H1 (cell line): ENCODE measurements around the gene FSTL4.

ENCODE experiments used
- BRCA1 ChIP-seq: IDR thresholded peaks from 2 replicates; pipeline ENCODE4 v1.6.1; 2012; ENCODE audit warnings: low read depth, low read length, improper control_type of control experiment
- EP300 ChIP-seq, 2 experiments: IDR thresholded peaks; 1 replicate in 1 of 2; 2 replicates in 1 of 2; pipeline ENCODE4 v1.6.1; 2011 to 2012; ENCODE audit warnings: low read depth in 2 of 2, low read length in 2 of 2, mild to moderate bottlenecking in 2 of 2, borderline replicate concordance in 1 of 2, inconsistent platforms in 1 of 2, moderate library complexity in 1 of 2
- JUN ChIP-seq: IDR thresholded peaks from 2 replicates; pipeline ENCODE4 v1.6.1; 2011; ENCODE audit warnings: low read depth, mild to moderate bottlenecking, improper control_type of control experiment, low read length
- POLR2A ChIP-seq, 2 experiments: IDR thresholded peaks; 1 replicate in 1 of 2; 2 replicates in 1 of 2; pipeline ENCODE4 v1.6.1; 2011; ENCODE audit warnings: low read depth in 2 of 2, low read length in 2 of 2, mild to moderate bottlenecking in 2 of 2; ENCODE audit errors: control extremely low read depth in 1 of 2
- POU5F1 ChIP-seq: IDR thresholded peaks from 2 replicates; pipeline ENCODE4 v1.6.1; 2011; ENCODE audit warnings: low read depth, mild to moderate bottlenecking, low read length, moderate library complexity
- RAD21 ChIP-seq, 2 experiments: IDR thresholded peaks in 1 of 2; conservative IDR thresholded peaks in 1 of 2; 2 replicates each; pipeline ENCODE4 v1.6.1; 2011; ENCODE audit warnings: low read depth in 2 of 2, low read length in 2 of 2, improper control_type of control experiment in 1 of 2, inconsistent platforms in 1 of 2, mild to moderate bottlenecking in 1 of 2, moderate library complexity in 1 of 2
- RFX5 ChIP-seq: IDR thresholded peaks from 2 replicates; pipeline ENCODE4 v1.6.1; 2011; ENCODE audit warnings: low read depth, low read length, improper control_type of control experiment, borderline replicate concordance
- TF ChIP-seq, protein P1 (sequence below), 3 experiments: IDR thresholded peaks; 1 replicate in 2 of 3; 2 replicates in 1 of 3; pipeline versions ENCODE4 v1.5.1 to v1.6.1; 2011; ENCODE audit warnings: low read length in 3 of 3, mild to moderate bottlenecking in 3 of 3, inconsistent platforms in 2 of 3, low read depth in 1 of 3, moderate library complexity in 1 of 3; ENCODE audit not compliant: insufficient read depth in 1 of 3; ENCODE audit errors: control extremely low read depth in 1 of 3

DNA sequence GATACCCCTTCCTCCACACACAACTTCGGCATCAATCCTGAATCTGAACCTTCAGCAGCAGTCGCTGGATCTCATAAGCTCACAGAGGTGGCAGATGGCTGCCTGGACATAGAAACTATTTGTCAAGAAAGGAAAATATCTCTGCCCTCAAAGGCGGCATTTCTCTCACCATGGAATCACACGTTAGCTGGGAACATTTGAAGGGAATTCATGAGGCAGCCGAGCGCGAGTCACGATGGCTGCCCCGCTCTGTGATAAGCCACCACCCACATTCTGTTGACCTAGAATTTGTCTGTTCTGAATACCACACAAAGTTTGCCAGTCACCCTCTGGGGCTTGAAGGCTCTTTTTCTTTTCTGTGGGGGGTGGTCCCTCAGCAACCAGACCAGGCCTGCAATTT, 157.9 kb downstream of the FSTL4 start:
- TF ChIP-seq POU5F1 (no peak), RFX5 (no peak), EP300 (IDR thresholded peaks at IDR 0.05; ENCODE audit: borderline replicate concordance in 1 of 2, low read depth in 2 of 2, low read length in 2 of 2) (no peak), JUN (no peak), RAD21 (IDR thresholded peaks at IDR 0.05 in 1 of 2, conservative IDR thresholded peaks at IDR 0.05 in 1 of 2; ENCODE audit: low read depth in 2 of 2, low read length in 2 of 2) (no peak), BRCA1 (no peak), POLR2A (IDR thresholded peaks at IDR 0.05; ENCODE audit: control extremely low read depth in 1 of 2, low read depth in 2 of 2, low read length in 2 of 2) (no peak)
- TF ChIP-seq, protein P1, sequence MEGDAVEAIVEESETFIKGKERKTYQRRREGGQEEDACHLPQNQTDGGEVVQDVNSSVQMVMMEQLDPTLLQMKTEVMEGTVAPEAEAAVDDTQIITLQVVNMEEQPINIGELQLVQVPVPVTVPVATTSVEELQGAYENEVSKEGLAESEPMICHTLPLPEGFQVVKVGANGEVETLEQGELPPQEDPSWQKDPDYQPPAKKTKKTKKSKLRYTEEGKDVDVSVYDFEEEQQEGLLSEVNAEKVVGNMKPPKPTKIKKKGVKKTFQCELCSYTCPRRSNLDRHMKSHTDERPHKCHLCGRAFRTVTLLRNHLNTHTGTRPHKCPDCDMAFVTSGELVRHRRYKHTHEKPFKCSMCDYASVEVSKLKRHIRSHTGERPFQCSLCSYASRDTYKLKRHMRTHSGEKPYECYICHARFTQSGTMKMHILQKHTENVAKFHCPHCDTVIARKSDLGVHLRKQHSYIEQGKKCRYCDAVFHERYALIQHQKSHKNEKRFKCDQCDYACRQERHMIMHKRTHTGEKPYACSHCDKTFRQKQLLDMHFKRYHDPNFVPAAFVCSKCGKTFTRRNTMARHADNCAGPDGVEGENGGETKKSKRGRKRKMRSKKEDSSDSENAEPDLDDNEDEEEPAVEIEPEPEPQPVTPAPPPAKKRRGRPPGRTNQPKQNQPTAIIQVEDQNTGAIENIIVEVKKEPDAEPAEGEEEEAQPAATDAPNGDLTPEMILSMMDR (IDR thresholded peaks at IDR 0.05; ENCODE audit: control extremely low read depth in 1 of 3, insufficient read depth in 1 of 3, low read depth in 1 of 3, low read length in 3 of 3) = no peak
